ENCODE results near the gene GNAQ.

GRCh38 chr9:78025186-78025585 lies 6.4 kb downstream of the GNAQ start:
- TF ChIP-seq CTCF (IDR thresholded peaks at IDR 0.05; ENCODE audit: borderline replicate concordance, extremely low read depth, low read length, poor library complexity, severe bottlenecking) (no peak), EZH2 (IDR thresholded peaks at IDR 0.05; ENCODE audit: borderline replicate concordance, low read depth, low read length, severe bottlenecking) (no peak)

Measured in DND-41 (cell line).